ENCODE results near the gene ASPRV1. TPM values are rescaled to one million over a fixed set of nuclear protein-coding genes. Genes with fewer than 3 reads are reported as not detected.

The ASPRV1 gene
- total RNA-seq, 1 donor from 2014 or later = 0.75 TPM

GRCh38 chr2:69977906-69978482 lies 16.6 kb upstream of the ASPRV1 start:
- H3K4me1 Mint-ChIP-seq (ENCODE audit: unreplicated experiment) = peaks cover 12% of the 10 kb centered on the region
- TF ChIP-seq, protein P1, sequence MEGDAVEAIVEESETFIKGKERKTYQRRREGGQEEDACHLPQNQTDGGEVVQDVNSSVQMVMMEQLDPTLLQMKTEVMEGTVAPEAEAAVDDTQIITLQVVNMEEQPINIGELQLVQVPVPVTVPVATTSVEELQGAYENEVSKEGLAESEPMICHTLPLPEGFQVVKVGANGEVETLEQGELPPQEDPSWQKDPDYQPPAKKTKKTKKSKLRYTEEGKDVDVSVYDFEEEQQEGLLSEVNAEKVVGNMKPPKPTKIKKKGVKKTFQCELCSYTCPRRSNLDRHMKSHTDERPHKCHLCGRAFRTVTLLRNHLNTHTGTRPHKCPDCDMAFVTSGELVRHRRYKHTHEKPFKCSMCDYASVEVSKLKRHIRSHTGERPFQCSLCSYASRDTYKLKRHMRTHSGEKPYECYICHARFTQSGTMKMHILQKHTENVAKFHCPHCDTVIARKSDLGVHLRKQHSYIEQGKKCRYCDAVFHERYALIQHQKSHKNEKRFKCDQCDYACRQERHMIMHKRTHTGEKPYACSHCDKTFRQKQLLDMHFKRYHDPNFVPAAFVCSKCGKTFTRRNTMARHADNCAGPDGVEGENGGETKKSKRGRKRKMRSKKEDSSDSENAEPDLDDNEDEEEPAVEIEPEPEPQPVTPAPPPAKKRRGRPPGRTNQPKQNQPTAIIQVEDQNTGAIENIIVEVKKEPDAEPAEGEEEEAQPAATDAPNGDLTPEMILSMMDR (IDR thresholded peaks at IDR 0.05) = no peak

GRCh38 chr2:69977186-69977585 lies 15.8 kb upstream of the ASPRV1 start:
- no peak overlapping the region for H3K4me3 Mint-ChIP-seq (ENCODE audit: unreplicated experiment)
- TF ChIP-seq, protein P1 (IDR thresholded peaks at IDR 0.05) = no peak
- no peak for DNase-seq (ENCODE audit: extremely low spot score, unreplicated experiment)
- no peaks in the 10 kb centered on the region for H3K9me3 Mint-ChIP-seq (ENCODE audit: unreplicated experiment)
- no peak overlapping the region for H3K27ac Mint-ChIP-seq (ENCODE audit: unreplicated experiment)
- H3K4me1 Mint-ChIP-seq (ENCODE audit: unreplicated experiment) = peaks cover 12% of the 10 kb centered on the region
- peaks cover 3% of the 10 kb centered on the region for H3K27me3 Mint-ChIP-seq (ENCODE audit: unreplicated experiment)
- H3K36me3 Mint-ChIP-seq (ENCODE audit: unreplicated experiment) = no peaks in the 10 kb centered on the region

More at GRCh38 chr2:69977906-69978482, 16.6 kb upstream of the ASPRV1 start:
- Mint-ChIP-seq H3K27me3 (ENCODE audit: unreplicated experiment) (no peaks in the 10 kb centered on the region), H3K9me3 (ENCODE audit: unreplicated experiment) (no peaks in the 10 kb centered on the region), H3K36me3 (ENCODE audit: unreplicated experiment) (no peaks in the 10 kb centered on the region), H3K27ac (ENCODE audit: unreplicated experiment) (no peak overlapping the region), H3K4me3 (ENCODE audit: unreplicated experiment) (no peak overlapping the region)
- no peak for DNase-seq (ENCODE audit: extremely low spot score, unreplicated experiment)

- Mint-ChIP-seq H3K36me3 (ENCODE audit: unreplicated experiment) (no peaks in the 10 kb centered on the region), H3K9me3 (ENCODE audit: unreplicated experiment) (no peaks in the 10 kb centered on the region), H3K4me3 (ENCODE audit: unreplicated experiment) (no peak overlapping the region), H3K27me3 (ENCODE audit: unreplicated experiment) (peaks cover 3% of the 10 kb centered on the region), H3K27ac (ENCODE audit: unreplicated experiment) (no peak overlapping the region), H3K4me1 (ENCODE audit: unreplicated experiment) (peaks cover 12% of the 10 kb centered on the region)
- no peak for DNase-seq (ENCODE audit: extremely low spot score, unreplicated experiment)
- TF ChIP-seq, protein P1 (IDR thresholded peaks at IDR 0.05) = no peak
These were observed 14.5 kb upstream of the ASPRV1 start for GRCh38 chr2:69975853-69976462.

GRCh38 chr2:69975136-69975852 lies 13.9 kb upstream of the ASPRV1 start:
- TF ChIP-seq, protein P1 (IDR thresholded peaks at IDR 0.05) = no peak
- no peak for DNase-seq (ENCODE audit: extremely low spot score, unreplicated experiment)
- no peaks in the 10 kb centered on the region for H3K9me3 Mint-ChIP-seq (ENCODE audit: unreplicated experiment)
- H3K27me3 Mint-ChIP-seq (ENCODE audit: unreplicated experiment) = peaks cover 3% of the 10 kb centered on the region
- H3K27ac Mint-ChIP-seq (ENCODE audit: unreplicated experiment) = no peak overlapping the region
- H3K36me3 Mint-ChIP-seq (ENCODE audit: unreplicated experiment) = no peaks in the 10 kb centered on the region
- peaks cover 10% of the 10 kb centered on the region for H3K4me1 Mint-ChIP-seq (ENCODE audit: unreplicated experiment)
- H3K4me3 Mint-ChIP-seq (ENCODE audit: unreplicated experiment) = no peak overlapping the region

DNA sequence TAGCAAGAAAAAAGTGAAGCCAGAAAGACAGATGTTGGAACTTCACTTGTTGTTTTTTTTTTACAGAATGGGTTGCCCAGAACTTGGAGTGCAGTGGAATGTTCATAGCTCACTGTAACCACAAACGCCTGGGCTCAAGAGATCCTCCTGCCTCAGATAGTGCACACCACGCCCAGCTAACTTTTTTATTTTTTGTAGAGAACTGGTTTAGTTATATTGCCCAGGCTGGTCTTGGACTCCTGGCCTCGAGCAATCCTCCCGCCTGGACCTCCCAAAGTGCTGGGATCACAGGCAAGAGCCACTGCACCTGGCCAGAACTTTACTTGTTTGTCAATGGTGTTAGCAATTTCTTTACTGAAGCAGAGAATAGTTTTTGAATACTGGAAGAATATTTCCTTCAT lies 11.9 kb upstream of the ASPRV1 start:
- Mint-ChIP-seq H3K36me3 (ENCODE audit: unreplicated experiment) (no peaks in the 10 kb centered on the region), H3K4me1 (ENCODE audit: unreplicated experiment) (peaks cover 4% of the 10 kb centered on the region), H3K9me3 (ENCODE audit: unreplicated experiment) (no peaks in the 10 kb centered on the region), H3K27ac (ENCODE audit: unreplicated experiment) (no peak overlapping the region), H3K27me3 (ENCODE audit: unreplicated experiment) (peaks cover 3% of the 10 kb centered on the region), H3K4me3 (ENCODE audit: unreplicated experiment) (no peak overlapping the region)
- no peak for DNase-seq (ENCODE audit: extremely low spot score, unreplicated experiment)
- TF ChIP-seq, protein P1 (IDR thresholded peaks at IDR 0.05) = no peak

All from osteocyte (in vitro differentiated cells).